Endometrial microvascular endothelial cells (primary cell): ENCODE data around the gene ZSWIM1. TPM values are rescaled to one million over a fixed set of nuclear protein-coding genes. Genes with fewer than 3 reads are reported as not detected.

Source experiments
- in situ Hi-C: cut with HindIII; loops from 2 replicates; pipeline ENCODE4 v1.10.0; 2017; ENCODE audit warnings: low sequenced_read_pairs, low pct_unique_long_range_greater_than_20kb; ENCODE audit errors: inconsistent ontology term
- total RNA-seq: library from RNA; depleted of rRNA; stranded (reverse); fragments of >200 nt; gene quantifications from one replicate; pipeline ENCODE4 v1.2.3, GENCODE V29; 2015; ENCODE audit errors: inconsistent ontology term

Gene ZSWIM1
- total RNA-seq, 1 donor from 2014 or later, result 10.0 TPM

GRCh38 chr20:45919542-45920399 is 38.7 kb downstream of the ZSWIM1 start:
- in situ Hi-C loops, result no loop called here

GRCh38 chr20:45920462-45921336 is 39.7 kb downstream of the ZSWIM1 start:
- in situ Hi-C loops, result no loop called here

GRCh38 chr20:45921337-45922189 is 40.5 kb downstream of the ZSWIM1 start:
- in situ Hi-C loops, result no loop called here

- in situ Hi-C loops, result loop anchor here (25.0 kb wide), 1 partner anchor 112 kb away; the partner anchor contains the start of gene UBE2C
These were observed 43.6 kb downstream of the ZSWIM1 start for GRCh38 chr20:45924391-45925261.

GRCh38 chr20:45925821-45926506 is 44.9 kb downstream of the ZSWIM1 start:
- in situ Hi-C loops, result loop anchor here (25.0 kb wide), 1 partner anchor 114 kb away; the partner anchor contains the start of gene UBE2C

- in situ Hi-C loops, result loop anchor here (25.0 kb wide), 1 partner anchor 114 kb away; the partner anchor contains the start of gene UBE2C
These were observed 45.7 kb downstream of the ZSWIM1 start for GRCh38 chr20:45926731-45927070.

- in situ Hi-C loops, result loop anchor here (25.0 kb wide), 1 partner anchor 115 kb away; the partner anchor contains the start of gene UBE2C
These were observed 46.2 kb downstream of the ZSWIM1 start for GRCh38 chr20:45927071-45927878.

- in situ Hi-C loops, result loop anchor here (25.0 kb wide), 1 partner anchor 119 kb away; the partner anchor contains the start of gene UBE2C
These were observed 50.7 kb downstream of the ZSWIM1 start for GRCh38 chr20:45931680-45932079.

- in situ Hi-C loops, result loop anchor here (25.0 kb wide), 1 partner anchor 121 kb away; the partner anchor contains the start of gene UBE2C
These were observed 52.4 kb downstream of the ZSWIM1 start for GRCh38 chr20:45933266-45934045.

GRCh38 chr20:45934046-45934585 is 53.1 kb downstream of the ZSWIM1 start:
- in situ Hi-C loops, result loop anchor here (25.0 kb wide), 1 partner anchor 122 kb away; the partner anchor contains the start of gene UBE2C

Other genes with a start within 250 kb of the ZSWIM1 start
- gene WFDC9, start 249.9 kb upstream of the ZSWIM1 start, total RNA-seq, result not detected
- not detected for gene WFDC11, start 211.0 kb upstream of the ZSWIM1 start, total RNA-seq
- gene WFDC13, start 179.2 kb upstream of the ZSWIM1 start, total RNA-seq, result not detected
- not detected for gene WFDC10B, start 176.2 kb upstream of the ZSWIM1 start, total RNA-seq
- not detected for gene SPINT4, start 158.9 kb upstream of the ZSWIM1 start, total RNA-seq
- 2.7 TPM for gene WFDC3, start 89.3 kb upstream of the ZSWIM1 start, total RNA-seq
- 33.9 TPM for gene DNTTIP1, start 89.3 kb upstream of the ZSWIM1 start, total RNA-seq
- gene UBE2C, start 68.6 kb upstream of the ZSWIM1 start, total RNA-seq, result 110 TPM
- not detected for gene TNNC2, start 53.9 kb upstream of the ZSWIM1 start, total RNA-seq
- 13.4 TPM for gene SNX21, start 47.4 kb upstream of the ZSWIM1 start, total RNA-seq
- gene ACOT8, start 23.8 kb upstream of the ZSWIM1 start, total RNA-seq, result 75.9 TPM
- 4.9 TPM for gene ZSWIM3, start 23.6 kb upstream of the ZSWIM1 start, total RNA-seq
- gene SPATA25, start 6.4 kb downstream of the ZSWIM1 start, total RNA-seq, result not detected
- gene NEURL2, start 10.0 kb downstream of the ZSWIM1 start, total RNA-seq, result 1.5 TPM
- 113 TPM for gene CTSA, start 10.1 kb downstream of the ZSWIM1 start, total RNA-seq
- 3.0 TPM for gene PLTP, start 30.9 kb downstream of the ZSWIM1 start, total RNA-seq
- gene PCIF1, start 53.5 kb downstream of the ZSWIM1 start, total RNA-seq, result 25.6 TPM
- 13.2 TPM for gene ZNF335, start 91.0 kb downstream of the ZSWIM1 start, total RNA-seq
- not detected for gene MMP9, start 127.7 kb downstream of the ZSWIM1 start, total RNA-seq
- not detected for gene SLC12A5, start 148.0 kb downstream of the ZSWIM1 start, total RNA-seq
- gene NCOA5, start 208.7 kb downstream of the ZSWIM1 start, total RNA-seq, result 25.7 TPM
- gene CD40, start 237.1 kb downstream of the ZSWIM1 start, total RNA-seq, result 11.7 TPM